SJCRH30 (cell line): ENCODE data around the gene AVEN. TPM values are rescaled to one million over a fixed set of nuclear protein-coding genes. Genes with fewer than 3 reads are reported as not detected.

Source experiments
- DNase-seq, 2 experiments: peaks; one replicate each; pipeline ENCODE4 v3.0.0-alpha.2; 2015 to 2020
- H3K27ac ChIP-seq: fragments of 250-450 bp; sonication (Bioruptor Pico); 2 replicates; pipeline ENCODE4 v1.5.1; 2020; ENCODE audit warnings: mild to moderate bottlenecking, moderate library complexity
- H3K27me3 ChIP-seq: fragments of 250-450 bp; sonication (Bioruptor Pico); 2 replicates; pipeline ENCODE4 v1.5.1; 2020; ENCODE audit warnings: mild to moderate bottlenecking, moderate library complexity
- H3K36me3 ChIP-seq: fragments of 250-450 bp; sonication (Bioruptor Pico); 2 replicates; pipeline ENCODE4 v1.5.1; 2020; ENCODE audit warnings: mild to moderate bottlenecking, moderate library complexity
- H3K4me1 ChIP-seq: fragments of 250-450 bp; sonication (Bioruptor Pico); 2 replicates; pipeline ENCODE4 v1.5.1; 2020; ENCODE audit warnings: mild to moderate bottlenecking, moderate library complexity
- H3K4me3 ChIP-seq: fragments of 250-450 bp; sonication (Bioruptor Pico); 2 replicates; pipeline ENCODE4 v1.5.1; 2020; ENCODE audit warnings: mild to moderate bottlenecking, moderate library complexity
- H3K9me3 ChIP-seq: fragments of 250-450 bp; sonication (Bioruptor Pico); replicated peaks from 2 replicates; pipeline ENCODE4 v1.5.1; 2020; ENCODE audit warnings: mild to moderate bottlenecking, moderate library complexity
- total RNA-seq: library from RNA; depleted of rRNA; stranded (reverse); fragments of >200 nt; shearing (Covaris generic); gene quantifications from 2 replicates; pipeline ENCODE4 v1.2.3, GENCODE V29; 2014; rRNA removed

AVEN gene, protein sequence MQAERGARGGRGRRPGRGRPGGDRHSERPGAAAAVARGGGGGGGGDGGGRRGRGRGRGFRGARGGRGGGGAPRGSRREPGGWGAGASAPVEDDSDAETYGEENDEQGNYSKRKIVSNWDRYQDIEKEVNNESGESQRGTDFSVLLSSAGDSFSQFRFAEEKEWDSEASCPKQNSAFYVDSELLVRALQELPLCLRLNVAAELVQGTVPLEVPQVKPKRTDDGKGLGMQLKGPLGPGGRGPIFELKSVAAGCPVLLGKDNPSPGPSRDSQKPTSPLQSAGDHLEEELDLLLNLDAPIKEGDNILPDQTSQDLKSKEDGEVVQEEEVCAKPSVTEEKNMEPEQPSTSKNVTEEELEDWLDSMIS
- total RNA-seq, result 16.8 and 18.2 TPM in 2 replicates

DNA sequence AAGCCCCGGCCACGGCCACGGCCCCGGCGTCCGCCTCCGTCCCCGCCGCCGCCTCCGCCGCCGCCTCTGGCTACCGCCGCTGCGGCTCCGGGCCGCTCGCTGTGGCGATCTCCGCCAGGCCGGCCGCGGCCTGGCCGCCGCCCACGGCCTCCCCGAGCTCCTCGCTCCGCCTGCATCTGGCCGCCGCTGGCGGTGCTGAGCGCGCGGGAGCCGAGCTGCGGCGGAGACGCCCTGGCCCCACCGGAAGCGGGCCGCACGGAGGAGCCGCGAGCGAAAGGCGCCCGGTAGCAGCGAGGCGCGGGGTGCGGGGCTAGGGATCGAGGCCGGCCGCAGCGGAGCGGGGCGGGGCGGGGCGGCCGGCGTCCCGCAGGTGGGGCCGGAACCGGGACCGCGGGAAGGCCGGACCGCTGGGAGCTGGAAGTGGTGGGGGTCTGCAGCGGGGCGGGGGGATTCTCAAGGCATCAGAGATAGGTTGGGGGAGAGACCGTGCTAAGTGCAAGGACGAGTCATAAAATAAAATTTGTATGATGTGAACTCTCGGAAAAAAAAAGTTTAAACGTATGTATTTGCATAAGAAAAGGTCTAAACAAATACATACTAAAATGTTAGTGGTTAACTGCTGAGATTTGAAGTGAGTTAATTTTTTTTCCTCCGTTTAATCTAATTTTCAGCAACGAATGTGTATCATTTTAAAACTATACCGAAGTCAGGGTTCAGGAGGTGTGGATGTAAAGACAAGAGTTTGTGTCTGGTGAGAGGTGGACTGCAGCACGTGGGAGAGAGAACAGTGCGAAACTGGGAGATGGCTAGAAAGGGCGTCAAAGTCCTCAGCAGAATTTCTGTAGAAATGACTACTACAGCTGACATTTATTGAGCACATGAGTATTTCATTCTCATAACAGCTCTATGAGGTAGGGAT is at the start of gene AVEN:
Gene AVEN, minus strand, starts transcription at position 334 of the 919 bp plus-strand sequence. Its CDS starts 158 bp downstream, at position 176.
- no peaks in the 10 kb centered on the region for H3K36me3 ChIP-seq
- no peaks in the 10 kb centered on the region for H3K9me3 ChIP-seq
- no peaks in the 10 kb centered on the region for H3K27me3 ChIP-seq
- DNase-seq, result peak; percentile 51 to 57
- H3K27ac ChIP-seq, result peak within 1 kb of the TSS; percentile 89
- peak within 1 kb of the TSS; percentile 93 for H3K4me3 ChIP-seq
- H3K4me1 ChIP-seq, result peaks cover 6% of the 10 kb centered on the region

DNA sequence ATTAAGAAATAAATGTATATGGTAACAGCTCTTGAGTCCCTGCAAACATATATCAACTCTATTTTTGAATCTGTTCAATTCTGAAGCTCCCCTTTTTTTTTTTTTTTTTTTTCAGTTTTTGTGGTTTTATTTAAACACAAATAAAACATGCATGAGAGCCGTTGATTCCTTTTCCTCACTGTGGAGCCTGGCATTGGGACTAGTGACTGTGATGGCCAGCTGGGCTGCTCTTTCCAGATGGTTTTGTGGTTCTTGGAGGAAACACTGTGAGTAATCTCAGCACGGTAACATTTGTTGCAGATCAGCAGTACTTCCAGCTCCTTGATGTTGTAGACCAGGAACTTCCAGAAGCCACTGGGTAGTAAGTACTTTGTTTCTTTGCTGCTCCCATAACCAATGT is 46.7 kb upstream of the AVEN start:
- H3K9me3 ChIP-seq, result no peaks in the 10 kb centered on the region
- H3K4me1 ChIP-seq, result no peaks in the 10 kb centered on the region
- no peak for DNase-seq
- H3K27ac ChIP-seq, result no peak overlapping the region
- H3K36me3 ChIP-seq, result peaks cover 44% of the 10 kb centered on the region
- no peaks in the 10 kb centered on the region for H3K27me3 ChIP-seq
- H3K4me3 ChIP-seq, result no peak overlapping the region

DNA sequence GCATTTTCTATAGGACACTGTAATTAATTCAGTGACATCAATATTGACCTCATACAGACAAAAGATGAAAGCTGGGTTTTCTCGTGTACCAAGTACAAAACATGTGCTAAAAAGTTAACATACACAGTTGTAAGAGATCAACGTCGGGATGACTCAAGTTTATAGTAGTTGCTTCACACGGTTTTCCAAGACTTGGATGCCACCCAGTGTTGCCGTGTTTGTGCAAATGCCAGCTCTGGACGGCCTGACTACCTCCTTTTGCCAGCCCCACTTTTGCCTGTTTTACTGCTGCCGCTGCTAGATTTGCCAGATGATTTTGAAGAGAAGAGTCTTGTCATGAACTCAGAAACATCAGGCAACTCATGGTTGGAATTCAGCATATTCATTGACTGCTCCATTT is 45.1 kb upstream of the AVEN start:
- H3K4me3 ChIP-seq, result no peak overlapping the region
- no peaks in the 10 kb centered on the region for H3K27me3 ChIP-seq
- H3K27ac ChIP-seq, result no peak overlapping the region
- peaks cover 39% of the 10 kb centered on the region for H3K36me3 ChIP-seq
- H3K9me3 ChIP-seq, result no peaks in the 10 kb centered on the region
- no peak for DNase-seq
- no peaks in the 10 kb centered on the region for H3K4me1 ChIP-seq

DNA sequence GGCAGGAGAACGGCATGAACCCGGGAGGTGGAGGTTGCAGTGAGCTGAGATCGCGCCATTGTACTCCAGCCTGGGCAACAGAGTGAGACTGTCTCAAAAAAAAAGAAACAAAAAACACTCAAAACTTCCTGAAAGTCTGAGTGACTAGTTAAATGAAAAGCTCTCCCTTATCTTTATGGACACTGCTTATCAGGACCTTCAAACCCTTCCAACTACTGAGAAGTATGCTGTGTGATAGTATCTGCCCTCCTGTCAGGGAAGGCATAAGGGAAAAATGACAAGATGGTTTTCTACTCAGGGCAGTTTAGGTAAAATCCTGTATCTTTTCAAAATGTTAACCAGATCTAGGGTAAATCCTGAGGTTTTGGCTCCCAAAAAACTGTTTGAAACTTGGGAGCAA is 40.9 kb upstream of the AVEN start:
- Histone ChIP-seq H3K27me3 (no peaks in the 10 kb centered on the region), H3K4me1 (no peaks in the 10 kb centered on the region), H3K27ac (no peak overlapping the region), H3K9me3 (no peaks in the 10 kb centered on the region), H3K4me3 (no peak overlapping the region), H3K36me3 (peaks cover 18% of the 10 kb centered on the region)
- DNase-seq, result no peak

DNA sequence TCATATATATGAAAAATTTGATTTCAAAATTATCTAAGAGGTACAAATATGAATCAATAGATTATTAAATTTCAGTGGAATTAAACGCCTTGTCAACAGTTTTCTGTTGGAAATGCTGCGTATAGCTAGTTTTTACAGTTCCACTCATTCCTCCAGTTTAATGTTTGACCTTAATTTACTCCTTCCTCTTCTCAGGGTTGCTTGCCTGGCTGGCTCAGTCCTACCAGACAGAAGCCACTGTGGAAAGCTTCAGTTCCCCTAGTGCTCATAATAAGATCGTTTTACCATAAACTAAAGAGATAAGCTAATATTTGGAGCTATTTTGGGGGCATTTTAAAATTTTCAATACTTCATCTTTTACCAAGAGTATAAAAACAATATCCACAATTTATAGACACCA is 39.9 kb upstream of the AVEN start:
- Histone ChIP-seq H3K4me3 (no peak overlapping the region), H3K36me3 (peaks cover 10% of the 10 kb centered on the region), H3K4me1 (no peaks in the 10 kb centered on the region), H3K27ac (no peak overlapping the region), H3K27me3 (no peaks in the 10 kb centered on the region), H3K9me3 (no peaks in the 10 kb centered on the region)
- no peak for DNase-seq

DNA sequence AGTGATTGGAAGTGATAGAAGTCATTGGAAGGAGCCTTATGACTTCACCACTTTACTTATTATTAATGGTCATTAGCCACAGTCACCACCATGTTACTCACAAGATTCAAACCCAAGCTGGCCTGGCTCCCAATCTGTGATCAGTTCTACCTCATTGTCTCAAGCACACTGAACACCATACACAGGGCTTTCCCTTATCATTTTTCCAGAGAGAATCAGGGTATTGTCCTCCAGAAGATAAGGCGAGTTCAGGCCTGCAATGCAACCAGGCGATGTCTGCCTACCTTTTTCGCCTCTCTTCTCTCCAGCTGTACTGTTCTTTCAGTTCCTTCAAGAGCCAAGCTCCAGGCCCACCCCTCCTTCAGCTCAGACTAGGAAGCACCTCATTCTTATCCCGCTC is 37.8 kb upstream of the AVEN start:
- no peak overlapping the region for H3K4me3 ChIP-seq
- no peak for DNase-seq
- no peak overlapping the region for H3K27ac ChIP-seq
- H3K9me3 ChIP-seq, result no peaks in the 10 kb centered on the region
- no peaks in the 10 kb centered on the region; the same call in 1 of the 2 replicates for H3K36me3 ChIP-seq
- H3K4me1 ChIP-seq, result no peaks in the 10 kb centered on the region
- no peaks in the 10 kb centered on the region for H3K27me3 ChIP-seq

DNA sequence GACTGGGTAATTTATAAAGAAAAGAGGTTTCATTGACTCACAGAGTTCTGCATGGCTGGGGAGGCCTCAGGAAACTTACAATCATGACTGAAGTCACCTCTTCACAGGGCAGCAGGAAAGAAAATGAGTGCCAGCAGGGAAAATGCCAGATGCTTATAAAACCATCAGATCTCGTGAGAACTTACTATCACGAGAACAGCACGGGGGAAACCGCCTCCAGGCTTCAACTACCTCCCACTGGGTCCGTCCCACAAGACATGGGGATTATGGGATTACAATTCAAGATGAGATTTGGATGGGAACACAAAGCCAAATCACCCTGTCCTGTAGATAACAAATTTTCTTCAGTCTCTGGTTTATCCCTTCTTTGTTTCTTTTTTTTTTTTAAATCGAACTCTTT is 31.0 kb upstream of the AVEN start:
- DNase-seq, result peak in 1 of 2 experiments; percentile 30
- Histone ChIP-seq H3K27me3 (no peaks in the 10 kb centered on the region), H3K4me3 (no peak overlapping the region), H3K9me3 (no peaks in the 10 kb centered on the region), H3K36me3 (no peaks in the 10 kb centered on the region), H3K4me1 (peaks cover 6% of the 10 kb centered on the region; the same call in 1 of the 2 replicates), H3K27ac (no peak overlapping the region)

DNA sequence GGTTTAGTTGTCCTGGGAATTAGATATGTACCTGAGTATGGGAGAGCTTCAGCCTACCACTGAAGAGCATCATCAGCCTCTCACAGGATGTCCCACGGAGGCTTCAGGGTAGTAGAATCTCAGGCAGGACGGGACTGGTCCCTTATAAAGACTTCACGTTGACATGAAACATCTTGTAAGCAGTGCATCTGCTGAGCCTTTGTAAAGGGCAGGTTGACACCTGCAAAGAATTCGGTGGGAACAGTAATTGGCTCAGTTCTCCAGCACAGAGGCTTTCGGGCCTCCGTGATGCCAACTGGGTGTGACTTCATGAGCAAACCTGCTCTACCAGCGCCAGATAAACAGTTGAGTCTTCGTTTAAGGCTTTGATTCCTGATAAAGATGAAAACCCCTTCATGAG is 26.9 kb upstream of the AVEN start:
- Histone ChIP-seq H3K27ac (no peak overlapping the region), H3K4me3 (no peak overlapping the region), H3K27me3 (no peaks in the 10 kb centered on the region), H3K4me1 (peaks cover 7% of the 10 kb centered on the region; the same call in 1 of the 2 replicates), H3K9me3 (no peaks in the 10 kb centered on the region), H3K36me3 (no peaks in the 10 kb centered on the region)
- no peak for DNase-seq

DNA sequence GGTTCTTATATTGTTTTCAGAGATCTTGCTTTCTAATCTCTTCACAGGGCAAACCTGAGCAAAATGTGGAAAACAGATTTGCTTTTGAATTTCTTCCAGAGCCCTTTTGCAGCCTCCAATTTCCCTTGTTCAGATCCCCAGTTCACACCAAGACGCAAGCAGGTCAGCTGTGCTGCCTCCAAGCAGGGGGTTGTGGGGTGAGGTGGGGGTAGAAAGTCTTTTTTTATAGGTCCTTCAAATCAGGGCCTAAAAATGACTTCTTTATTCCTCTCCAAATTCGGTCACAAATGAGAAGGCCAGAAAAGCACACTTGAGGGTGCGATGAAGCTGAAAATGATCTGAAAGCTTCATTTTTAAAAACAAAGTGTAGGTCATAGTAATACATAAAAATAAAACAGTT is 26.3 kb upstream of the AVEN start:
- H3K9me3 ChIP-seq, result no peaks in the 10 kb centered on the region
- H3K27ac ChIP-seq, result no peak overlapping the region
- H3K4me1 ChIP-seq, result peaks cover 7% of the 10 kb centered on the region; the same call in 1 of the 2 replicates
- H3K4me3 ChIP-seq, result no peak overlapping the region
- DNase-seq, result peak in 1 of 2 experiments; percentile 20
- no peaks in the 10 kb centered on the region for H3K36me3 ChIP-seq
- no peaks in the 10 kb centered on the region for H3K27me3 ChIP-seq

DNA sequence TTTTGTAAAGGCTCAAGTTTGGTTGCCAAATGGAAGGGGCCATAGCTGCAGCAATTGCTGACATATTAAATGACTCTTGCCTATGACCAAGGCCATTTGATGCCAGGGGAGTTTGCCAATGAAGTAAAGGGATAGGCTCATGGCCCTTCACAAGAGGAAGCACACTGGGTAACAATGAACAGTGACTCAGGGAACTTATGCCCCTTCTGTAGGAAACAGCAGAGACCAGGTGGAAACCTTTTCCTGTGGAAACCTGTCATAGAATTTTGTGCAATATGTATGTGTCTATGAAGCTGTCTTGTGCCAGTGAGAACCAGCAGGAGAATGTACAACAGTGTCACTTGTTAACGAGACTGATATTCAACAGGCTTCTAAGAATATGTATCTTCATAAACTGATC is 25.4 kb upstream of the AVEN start:
- Histone ChIP-seq H3K27me3 (no peaks in the 10 kb centered on the region), H3K9me3 (no peaks in the 10 kb centered on the region), H3K4me3 (no peak overlapping the region), H3K4me1 (peaks cover 7% of the 10 kb centered on the region; the same call in 1 of the 2 replicates), H3K27ac (no peak overlapping the region), H3K36me3 (no peaks in the 10 kb centered on the region)
- no peak for DNase-seq

DNA sequence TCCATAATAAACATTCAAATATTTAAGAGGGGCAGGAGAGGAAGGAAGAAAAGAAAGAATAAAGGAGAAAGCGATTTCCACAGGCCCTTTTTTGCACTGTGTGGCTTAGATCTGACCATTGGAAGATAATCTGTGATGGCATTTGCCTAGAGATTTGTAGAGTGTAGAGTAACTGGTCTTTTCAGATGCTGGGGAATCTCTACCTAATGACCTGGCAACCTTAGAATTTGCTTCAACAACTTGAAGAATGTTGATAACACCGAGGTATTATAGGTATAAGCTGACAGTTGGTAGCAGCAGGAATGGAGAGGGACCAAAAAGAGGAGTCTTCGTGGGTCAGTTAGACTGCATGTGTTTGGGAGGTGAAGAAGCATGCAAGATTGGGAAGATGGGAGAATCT is 20.9 kb upstream of the AVEN start:
- Histone ChIP-seq H3K9me3 (no peaks in the 10 kb centered on the region), H3K4me1 (peaks cover 4% of the 10 kb centered on the region; the same call in 1 of the 2 replicates), H3K4me3 (no peak overlapping the region), H3K27ac (no peak overlapping the region), H3K27me3 (no peaks in the 10 kb centered on the region), H3K36me3 (no peaks in the 10 kb centered on the region)
- DNase-seq, result no peak

DNA sequence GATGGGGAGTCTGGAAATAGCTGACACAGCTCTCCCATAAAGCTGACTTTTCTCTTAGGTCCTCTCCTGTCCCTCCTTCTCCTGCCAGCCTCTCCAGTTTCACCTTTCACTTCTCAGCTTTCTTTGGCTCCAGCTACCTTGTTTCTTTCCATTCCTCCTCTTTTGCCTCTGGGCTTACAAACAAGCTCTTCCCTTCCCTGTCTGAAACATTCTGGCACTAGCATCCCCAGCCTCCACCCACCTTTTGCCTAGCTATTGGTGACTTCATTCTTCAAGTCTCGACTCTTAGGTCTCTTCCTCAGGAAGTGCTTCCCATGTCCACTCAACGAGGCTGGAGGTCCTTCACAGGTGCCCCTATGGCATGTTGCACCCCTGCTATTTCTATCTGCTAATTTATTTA is 20.5 kb upstream of the AVEN start:
- no peak for DNase-seq
- Histone ChIP-seq H3K4me1 (peaks cover 4% of the 10 kb centered on the region; the same call in 1 of the 2 replicates), H3K27me3 (no peaks in the 10 kb centered on the region), H3K36me3 (no peaks in the 10 kb centered on the region), H3K4me3 (no peak overlapping the region), H3K27ac (no peak overlapping the region), H3K9me3 (peaks cover 2% of the 10 kb centered on the region; the same call in 1 of the 2 replicates)

DNA sequence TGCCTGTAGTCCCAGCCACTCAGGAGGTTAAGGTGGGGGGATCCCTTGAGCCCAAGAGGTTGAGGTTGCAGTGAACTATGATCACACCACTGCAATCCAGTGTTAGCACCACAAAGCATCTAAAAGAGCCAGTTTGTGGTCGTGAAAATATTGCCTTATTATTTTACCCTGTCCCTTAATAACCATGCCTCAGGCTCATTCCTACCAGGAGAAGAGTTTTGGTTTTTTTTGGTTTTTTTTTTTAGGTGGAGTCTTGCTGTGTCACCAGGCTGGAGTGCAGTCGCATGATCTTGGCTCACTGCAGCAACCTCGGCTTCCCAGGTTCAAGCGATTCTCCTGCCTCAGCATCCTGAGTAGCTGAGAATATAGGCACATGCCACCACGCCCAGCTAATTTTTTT is 17.9 kb upstream of the AVEN start:
- peaks cover 4% of the 10 kb centered on the region; the same call in 1 of the 2 replicates for H3K9me3 ChIP-seq
- H3K36me3 ChIP-seq, result no peaks in the 10 kb centered on the region
- H3K27ac ChIP-seq, result no peak overlapping the region
- no peak for DNase-seq
- H3K4me3 ChIP-seq, result no peak overlapping the region
- peaks cover 4% of the 10 kb centered on the region; the same call in 1 of the 2 replicates for H3K4me1 ChIP-seq
- no peaks in the 10 kb centered on the region for H3K27me3 ChIP-seq

DNA sequence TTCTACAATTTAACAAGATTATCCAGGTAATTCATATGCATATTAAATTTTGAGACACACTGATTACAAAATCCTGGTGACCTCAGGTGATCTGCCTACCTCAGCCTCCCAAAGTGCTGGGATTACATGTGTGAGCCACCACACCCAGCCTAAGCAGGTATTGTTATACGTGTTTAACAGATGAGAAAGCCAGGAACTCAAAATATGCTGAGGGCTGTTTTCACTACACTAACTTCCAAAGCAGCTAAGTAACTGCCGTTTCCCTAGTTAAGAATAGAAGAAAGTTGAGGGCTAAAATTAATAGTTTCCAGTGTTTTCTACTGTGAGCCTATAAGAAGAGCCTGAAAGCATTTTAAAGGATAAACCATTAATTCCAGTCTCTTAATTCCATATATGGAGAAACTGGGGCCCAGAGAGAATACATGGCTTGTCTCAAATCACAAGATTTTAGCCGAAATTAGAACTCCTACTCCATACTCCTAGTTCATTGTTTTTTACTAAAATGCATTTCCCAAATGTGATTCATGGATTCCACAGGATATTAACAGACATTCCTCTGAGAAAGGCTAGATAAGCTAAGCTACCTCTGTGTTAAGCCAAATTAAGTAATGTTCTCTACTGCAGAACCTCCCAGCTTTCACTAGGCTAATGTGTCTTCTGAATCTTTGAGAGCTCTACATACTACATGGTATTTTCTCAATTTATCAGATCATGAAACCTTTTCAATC is 17.0 kb upstream of the AVEN start:
- DNase-seq, result no peak
- H3K36me3 ChIP-seq, result no peaks in the 10 kb centered on the region
- H3K9me3 ChIP-seq, result peaks cover 9% of the 10 kb centered on the region
- H3K4me3 ChIP-seq, result no peak overlapping the region
- H3K27ac ChIP-seq, result no peak overlapping the region
- no peaks in the 10 kb centered on the region for H3K27me3 ChIP-seq
- peaks cover 4% of the 10 kb centered on the region; the same call in 1 of the 2 replicates for H3K4me1 ChIP-seq
